GM20000 (cell line): Measurements from ENCODE around the gene DNASE1L2.

Experiments used
- DNase-seq: peaks from one replicate; pipeline ENCODE4 v3.0.0; 2012; ENCODE audit warnings: low spot score
- CTCF ChIP-seq: IDR thresholded peaks from 2 replicates; pipeline ENCODE4 v1.5.1; 2012; ENCODE audit warnings: mild to moderate bottlenecking, control low read depth; ENCODE audit errors: extremely low read depth, missing control alignments

DNASE1L2 gene

GRCh38 chr16:2236337-2237101 is at the start of gene DNASE1L2:
Gene DNASE1L2 (plus strand): TSS chr16:2236444. CDS start chr16:2236817, 373 bp downstream.
- TF ChIP-seq CTCF: no peak
- no peak for DNase-seq

- no peak for DNase-seq
- no peak for TF ChIP-seq CTCF
These were observed 49.7 kb upstream of the DNASE1L2 start for GRCh38 chr16:2186505-2186904.

- DNase-seq: no peak
- no peak for TF ChIP-seq CTCF
These were observed 49.0 kb upstream of the DNASE1L2 start for GRCh38 chr16:2187212-2187611.

- no peak for TF ChIP-seq CTCF
- no peak for DNase-seq
These were observed 47.8 kb upstream of the DNASE1L2 start for GRCh38 chr16:2188395-2188794.

GRCh38 chr16:2189252-2189893 is 46.9 kb upstream of the DNASE1L2 start:
- no peak for DNase-seq
- TF ChIP-seq CTCF: no peak

- no peak for DNase-seq
- TF ChIP-seq CTCF: no peak
These were observed 46.1 kb upstream of the DNASE1L2 start for GRCh38 chr16:2190002-2190658.

GRCh38 chr16:2190659-2191445 is 45.4 kb upstream of the DNASE1L2 start:
- DNase-seq: no peak
- TF ChIP-seq CTCF: no peak
